Esophagus muscularis mucosa (tissue), 4 donors: Measurements from ENCODE around the gene MED29. TPM values are rescaled to one million over a fixed set of nuclear protein-coding genes. Genes with fewer than 3 reads are reported as not detected.

Experiments
- DNase-seq: peaks from one replicate; pipeline ENCODE4 v3.0.0-alpha.2; 2017; ENCODE audit errors: extremely low spot score
- H3K27ac ChIP-seq, 4 donors: fragments of 200-600 bp; sonication (generic); replicated peaks in 1 of 4; 1 replicate in 3 of 4; 2 replicates in 1 of 4; pipeline ENCODE4 v1.5.1; 2016 to 2019; ENCODE audit warnings: mild to moderate bottlenecking in 1 of 4
- H3K27me3 ChIP-seq, 4 donors: fragments of 200-600 bp; sonication (generic); one replicate each; pipeline versions ENCODE4 v1.5.1 to v1.6.0; 2016 to 2019
- H3K36me3 ChIP-seq, 4 donors: fragments of 200-600 bp; sonication (generic); one replicate each; pipeline ENCODE4 v1.5.1; 2016 to 2019
- H3K4me1 ChIP-seq, 4 donors: fragments of 200-600 bp; sonication (generic); one replicate each; pipeline ENCODE4 v1.5.1; 2016 to 2019
- H3K4me3 ChIP-seq, 4 donors: fragments of 200-600 bp; sonication (generic); 1 replicate in 2 of 4; 2 replicates in 2 of 4; pipeline ENCODE4 v1.5.1; 2016 to 2019; ENCODE audit warnings: mild to moderate bottlenecking in 4 of 4, moderate library complexity in 1 of 4
- H3K9me3 ChIP-seq, 4 donors: fragments of 200-600 bp; sonication (generic); 1 replicate in 3 of 4; 2 replicates in 1 of 4; pipeline ENCODE4 v1.5.1; 2016 to 2019
- EP300 ChIP-seq: sonication (generic); formaldehyde crosslinking; IDR thresholded peaks from one replicate; pipeline ENCODE4 v1.6.1; 2017; ENCODE audit warnings: antibody characterized with exemption
- POLR2A ChIP-seq: fragments of 450-650 bp; IDR thresholded peaks from one replicate; pipeline ENCODE4 v1.6.1; 2017; ENCODE audit warnings: antibody characterized with exemption, moderate library complexity, mild to moderate bottlenecking, low read depth
- POLR2AphosphoS5 ChIP-seq, 2 donors: sonication (generic); formaldehyde crosslinking; IDR thresholded peaks; one replicate each; pipeline ENCODE4 v1.6.1; 2017; ENCODE audit warnings: antibody characterized with exemption in 2 of 2
- WGBS: methylation state at CpG from one replicate; pipeline ENCODE4 v1.1.5; 2018; 5-methylcytosine and 5-hydroxymethylcytosine counted together
- intact Hi-C: fragments of 100-400 bp; cut with DNase I; formaldehyde crosslinking; loops from one replicate; pipeline ENCODE4 v1.15.1; 2023
- total RNA-seq, 4 donors: library from RNA; depleted of rRNA; stranded (reverse); fragments of >200 nt; gene quantifications; one replicate each; pipeline versions ENCODE4 v1.1.0 to v1.2.1, GENCODE V29; 2016
- TF ChIP-seq, protein P1 (sequence below), 3 experiments: fragments of 200-600 bp in 2 of 3; fragments of 450-650 bp in 1 of 3; sonication (generic) in 2 of 3; IDR thresholded peaks; one replicate each; pipeline ENCODE4 v1.5.1; 2017 to 2019; ENCODE audit warnings: antibody characterized with exemption in 3 of 3, mild to moderate bottlenecking in 2 of 3, moderate library complexity in 1 of 3

Gene MED29
- total RNA-seq, 4 donors from 2014 or later = 24.9 to 58.0 (median 38.3) TPM

DNA sequence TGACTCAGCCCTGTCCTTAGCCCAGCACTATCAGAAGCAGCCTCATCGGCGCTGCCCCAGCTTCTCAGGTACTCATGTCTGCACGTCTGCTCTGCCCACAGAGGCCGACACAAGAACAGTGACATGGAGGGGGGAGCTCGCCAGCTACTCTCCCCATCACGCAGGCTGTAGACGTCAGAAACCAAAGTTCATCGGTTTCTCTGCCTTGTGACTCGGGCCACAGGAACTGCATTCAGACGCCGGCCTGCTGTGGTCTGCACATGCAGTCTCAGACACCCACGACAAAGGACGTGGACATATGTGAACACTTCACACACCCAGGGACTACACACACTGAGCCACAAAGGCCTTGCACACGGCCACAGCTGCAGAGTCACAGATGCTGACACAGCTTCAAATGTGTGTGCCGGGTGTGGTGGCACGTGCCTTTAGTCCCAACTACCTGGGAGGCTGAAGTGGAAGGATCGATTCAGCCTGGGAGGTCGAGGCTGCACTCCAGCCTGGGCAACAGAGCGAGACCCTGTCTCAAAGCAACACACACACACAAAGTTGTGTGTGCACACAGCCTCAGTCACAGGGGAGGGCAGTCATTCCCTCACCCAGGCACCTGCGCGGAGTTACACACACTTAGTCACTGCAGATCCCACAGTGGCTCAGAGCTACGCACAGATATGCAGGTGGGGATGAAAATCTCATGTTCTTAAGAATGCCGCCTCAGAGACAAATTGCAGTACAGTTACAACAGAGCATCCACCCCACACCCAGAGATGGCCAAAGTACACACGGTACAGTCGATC is 10.6 kb downstream of the MED29 start:
- intact Hi-C loops = no loop called here

DNA sequence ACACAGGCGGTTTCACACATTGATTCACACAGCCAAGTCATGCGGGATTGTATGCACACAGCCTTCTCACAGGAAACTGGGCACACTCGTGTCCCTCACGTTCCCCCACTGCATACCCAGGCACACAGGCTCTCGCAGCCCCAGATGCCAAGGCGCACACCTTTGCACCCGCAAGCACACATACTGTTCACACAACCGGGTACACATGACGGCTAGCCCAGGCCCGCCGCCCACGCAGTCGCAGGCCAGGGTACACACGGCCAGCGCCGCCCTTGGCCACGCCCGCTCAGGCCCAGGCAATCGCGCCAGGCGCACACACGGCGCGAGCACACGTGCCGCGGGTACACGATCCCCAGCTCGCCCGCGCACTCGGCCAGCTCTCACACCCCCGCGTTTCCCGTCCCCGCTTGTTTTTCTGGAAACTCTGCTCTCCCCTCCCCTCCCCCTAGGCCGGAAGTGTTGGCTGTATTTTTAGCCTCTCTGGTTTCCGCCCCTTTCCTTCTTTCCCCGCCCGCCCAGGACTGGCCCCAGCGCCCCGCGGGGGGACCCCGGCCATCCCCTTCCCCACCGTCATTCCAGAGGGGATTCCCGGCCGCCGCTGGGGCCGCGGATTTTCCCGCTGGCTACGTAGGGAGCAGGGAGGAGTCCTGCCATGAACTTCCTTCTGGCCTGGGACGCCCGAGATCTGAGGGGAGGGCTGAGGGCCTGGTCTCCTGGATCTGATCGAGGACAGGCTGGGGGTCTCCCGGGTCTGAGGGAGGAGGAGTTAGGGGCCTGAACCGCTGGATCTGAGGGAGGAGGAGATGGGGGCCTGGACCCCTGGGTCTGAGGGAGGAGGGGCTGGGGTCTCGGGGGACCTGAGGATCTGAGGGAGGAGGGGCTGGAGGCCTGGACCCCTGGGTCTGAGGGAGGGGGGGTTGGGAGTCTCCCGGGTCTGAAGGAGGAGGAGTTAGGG is 11.4 kb downstream of the MED29 start:
- peak overlapping the region; percentile 99 to 100 (median 100) for H3K27ac ChIP-seq
- TF ChIP-seq EP300 = peak; percentile 77
- no peak for TF ChIP-seq POLR2A
- TF ChIP-seq, protein P1, sequence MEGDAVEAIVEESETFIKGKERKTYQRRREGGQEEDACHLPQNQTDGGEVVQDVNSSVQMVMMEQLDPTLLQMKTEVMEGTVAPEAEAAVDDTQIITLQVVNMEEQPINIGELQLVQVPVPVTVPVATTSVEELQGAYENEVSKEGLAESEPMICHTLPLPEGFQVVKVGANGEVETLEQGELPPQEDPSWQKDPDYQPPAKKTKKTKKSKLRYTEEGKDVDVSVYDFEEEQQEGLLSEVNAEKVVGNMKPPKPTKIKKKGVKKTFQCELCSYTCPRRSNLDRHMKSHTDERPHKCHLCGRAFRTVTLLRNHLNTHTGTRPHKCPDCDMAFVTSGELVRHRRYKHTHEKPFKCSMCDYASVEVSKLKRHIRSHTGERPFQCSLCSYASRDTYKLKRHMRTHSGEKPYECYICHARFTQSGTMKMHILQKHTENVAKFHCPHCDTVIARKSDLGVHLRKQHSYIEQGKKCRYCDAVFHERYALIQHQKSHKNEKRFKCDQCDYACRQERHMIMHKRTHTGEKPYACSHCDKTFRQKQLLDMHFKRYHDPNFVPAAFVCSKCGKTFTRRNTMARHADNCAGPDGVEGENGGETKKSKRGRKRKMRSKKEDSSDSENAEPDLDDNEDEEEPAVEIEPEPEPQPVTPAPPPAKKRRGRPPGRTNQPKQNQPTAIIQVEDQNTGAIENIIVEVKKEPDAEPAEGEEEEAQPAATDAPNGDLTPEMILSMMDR (IDR thresholded peaks at IDR 0.05) = no peak
- peak in 1 of 2 donors; percentile 97 for TF ChIP-seq POLR2AphosphoS5 (IDR thresholded peaks at IDR 0.05)
- WGBS = 2% methylated on average over 51 of the region's 59 CpGs
- H3K9me3 ChIP-seq = no peaks in the 10 kb centered on the region
- H3K4me1 ChIP-seq = peaks cover 45 to 76% (median 63%) of the 10 kb centered on the region in 4 donors
- intact Hi-C loops = no loop called here
- H3K36me3 ChIP-seq = peaks cover 2 to 9% (median 5%) of the 10 kb centered on the region in 4 donors
- no peaks in the 10 kb centered on the region for H3K27me3 ChIP-seq
- DNase-seq = peak; percentile 98
- H3K4me3 ChIP-seq = peak overlapping the region; percentile 61 to 71 (median 64)

More for the DNA sequence above, 10.6 kb downstream of the MED29 start:
- TF ChIP-seq, protein P1 (IDR thresholded peaks at IDR 0.05) = no peak
- TF ChIP-seq POLR2A (peak; percentile 23), EP300 (peak; percentile 35), POLR2AphosphoS5 (IDR thresholded peaks at IDR 0.05) (peak in 1 of 2 donors; percentile 59)
- no peaks in the 10 kb centered on the region for H3K27me3 ChIP-seq
- H3K4me3 ChIP-seq = peak overlapping the region; percentile 61 to 71 (median 64)
- no peak for DNase-seq
- WGBS = 56% methylated on average over 22 of the region's 25 CpGs
- peaks cover 0 to 6% (median 2%) of the 10 kb centered on the region in 4 donors for H3K36me3 ChIP-seq
- H3K27ac ChIP-seq = peak overlapping the region; percentile 99 to 100 (median 100)
- H3K4me1 ChIP-seq = peaks cover 53 to 83% (median 69%) of the 10 kb centered on the region in 4 donors
- no peaks in the 10 kb centered on the region for H3K9me3 ChIP-seq

DNA sequence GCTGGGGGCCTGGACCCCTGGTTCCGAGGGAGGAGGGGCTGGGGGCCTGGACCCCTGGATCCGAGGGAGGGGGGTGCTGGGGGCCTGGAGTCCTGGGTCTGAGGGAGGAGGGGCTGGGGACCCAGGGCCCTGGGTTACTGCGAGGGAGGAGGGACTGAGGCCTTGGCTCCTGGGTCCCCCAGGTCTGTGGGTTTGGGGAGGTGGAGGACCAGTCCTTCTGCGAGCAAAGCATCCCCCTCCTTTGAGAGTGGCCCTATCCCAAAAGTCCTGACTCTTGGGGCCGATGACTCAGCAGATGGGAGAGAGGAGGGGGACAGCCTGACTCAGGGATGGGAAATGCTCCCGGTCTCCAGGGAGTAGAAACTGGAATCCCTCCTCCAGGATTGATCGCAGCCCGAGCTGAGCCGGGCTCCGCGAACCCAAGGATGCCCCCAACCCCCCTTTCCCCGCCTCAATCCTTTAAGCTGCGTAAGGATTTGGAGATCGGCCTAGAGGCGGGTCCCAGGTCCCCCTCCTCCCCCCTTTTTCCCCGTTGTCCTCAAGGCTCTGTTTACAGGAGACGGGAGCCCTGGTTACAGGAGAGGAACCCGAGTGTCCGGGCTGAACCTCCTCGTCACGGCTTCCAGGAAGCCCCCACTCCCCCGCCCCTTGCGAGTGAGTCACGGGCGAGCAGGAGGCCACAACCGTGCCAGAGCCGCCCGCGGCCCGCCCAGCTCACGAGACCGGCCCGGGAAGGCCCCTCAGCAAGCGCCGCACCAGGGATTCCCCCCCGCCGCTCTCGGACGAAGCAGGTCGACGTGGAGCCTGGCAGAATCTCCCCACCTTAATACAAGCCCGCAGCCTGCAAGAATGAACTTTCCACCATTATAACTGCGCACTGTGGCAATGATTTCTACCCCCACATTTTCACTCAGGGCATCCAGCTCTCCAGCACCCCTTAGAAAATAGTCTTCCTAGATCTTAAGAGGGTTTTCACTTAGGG is 12.4 kb downstream of the MED29 start:
- no peaks in the 10 kb centered on the region for H3K27me3 ChIP-seq
- H3K4me3 ChIP-seq = peak overlapping the region; percentile 61 to 71 (median 64)
- peak; percentile 100 for DNase-seq
- intact Hi-C loops = no loop called here
- TF ChIP-seq POLR2AphosphoS5 (IDR thresholded peaks at IDR 0.05) (peak in 1 of 2 donors; percentile 99), EP300 (peak; percentile 98), POLR2A (peak; percentile 74)
- TF ChIP-seq, protein P1 (IDR thresholded peaks at IDR 0.05) = peak in 1 of 3 experiments; percentile 21
- peaks cover 36 to 66% (median 53%) of the 10 kb centered on the region in 4 donors for H3K4me1 ChIP-seq
- 0% methylated on average over 19 of the region's 43 CpGs for WGBS
- peaks cover 12 to 19% (median 15%) of the 10 kb centered on the region in 4 donors for H3K36me3 ChIP-seq
- H3K9me3 ChIP-seq = no peaks in the 10 kb centered on the region
- H3K27ac ChIP-seq = peak overlapping the region; percentile 99 to 100 (median 100)
